GM19025 (cell line): ENCODE data around the gene CAMTA1.

Source experiments
- ATAC-seq: cut with Tn5 transposase; IDR thresholded peaks from one replicate; pipeline ENCODE4 v1.9.1; 2021; ENCODE audit warnings: mild to moderate bottlenecking, low read depth, moderate library complexity; ENCODE audit not compliant: unreplicated experiment

Gene CAMTA1

GRCh38 chr1:7526196-7526866 is 741.1 kb downstream of the CAMTA1 start:
- ATAC-seq: no peak

DNA sequence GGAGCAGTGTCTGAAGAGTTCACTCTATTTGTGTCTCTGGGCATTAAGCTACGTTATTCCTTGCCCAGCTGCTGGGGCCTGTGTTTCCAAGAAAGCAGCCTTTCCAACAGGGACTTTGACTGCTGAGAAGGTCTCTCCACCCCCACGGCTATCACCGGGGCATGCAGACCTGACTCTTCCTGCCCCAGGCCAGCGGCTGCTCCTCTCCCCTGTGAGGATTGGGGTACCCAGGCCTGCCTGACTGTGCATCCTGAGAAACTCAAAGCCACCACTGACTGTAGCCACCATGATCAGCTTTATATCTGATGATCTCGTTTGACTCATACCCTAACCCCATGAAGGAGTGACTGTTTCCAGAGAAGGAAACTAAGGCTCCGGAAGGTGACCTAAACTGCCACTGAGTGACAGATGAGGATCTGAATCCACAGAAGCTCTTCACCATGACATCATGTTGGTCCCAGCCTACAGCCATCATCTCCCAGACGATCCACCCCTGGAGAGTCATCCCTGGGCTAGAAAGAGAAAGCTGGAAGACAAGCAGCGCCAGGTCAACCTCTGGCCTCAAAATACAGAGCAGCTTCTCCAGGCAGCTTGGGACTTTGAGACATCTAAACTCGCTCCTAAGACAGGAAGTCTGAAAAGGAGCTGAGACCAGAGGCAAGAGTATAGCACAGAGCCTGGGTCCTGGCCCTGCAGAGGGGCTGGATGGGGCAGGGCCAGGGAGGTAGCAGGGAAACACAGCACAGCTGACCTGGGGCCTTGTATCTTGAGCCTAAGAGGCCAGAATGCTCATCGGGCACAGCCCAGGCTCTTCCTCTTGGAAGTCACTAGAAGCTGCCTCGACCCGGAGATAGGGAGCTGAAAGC is 741.8 kb downstream of the CAMTA1 start:
- no peak for ATAC-seq

- no peak for ATAC-seq
Observed at GRCh38 chr1:7527733-7528045, 742.4 kb downstream of the CAMTA1 start.

- ATAC-seq: no peak
Observed at GRCh38 chr1:7528386-7529198, 743.3 kb downstream of the CAMTA1 start.

DNA sequence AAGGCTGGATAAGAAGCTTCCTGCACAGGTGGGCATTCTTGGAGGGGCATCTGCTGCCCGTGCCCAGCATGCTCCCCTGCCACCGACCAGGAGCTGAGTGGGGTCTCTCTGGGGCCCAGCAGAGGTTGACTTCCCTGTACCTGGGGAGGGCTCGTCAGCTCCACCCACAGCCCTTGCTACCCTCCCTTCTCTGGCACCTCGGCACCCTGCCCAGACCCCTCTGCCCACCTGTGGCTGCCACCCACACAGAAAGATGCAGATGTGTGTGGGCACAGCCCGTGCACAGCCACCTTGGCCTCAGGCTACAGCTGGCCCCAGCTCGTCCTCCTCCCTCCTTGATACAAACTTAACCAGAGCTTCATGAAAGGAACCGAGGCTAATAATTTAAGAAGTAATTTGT is 744.7 kb downstream of the CAMTA1 start:
- ATAC-seq: no peak

GRCh38 chr1:7531562-7532340 is 746.5 kb downstream of the CAMTA1 start:
- no peak for ATAC-seq

- ATAC-seq: no peak
Observed at GRCh38 chr1:7533006-7533405, 747.8 kb downstream of the CAMTA1 start.

DNA sequence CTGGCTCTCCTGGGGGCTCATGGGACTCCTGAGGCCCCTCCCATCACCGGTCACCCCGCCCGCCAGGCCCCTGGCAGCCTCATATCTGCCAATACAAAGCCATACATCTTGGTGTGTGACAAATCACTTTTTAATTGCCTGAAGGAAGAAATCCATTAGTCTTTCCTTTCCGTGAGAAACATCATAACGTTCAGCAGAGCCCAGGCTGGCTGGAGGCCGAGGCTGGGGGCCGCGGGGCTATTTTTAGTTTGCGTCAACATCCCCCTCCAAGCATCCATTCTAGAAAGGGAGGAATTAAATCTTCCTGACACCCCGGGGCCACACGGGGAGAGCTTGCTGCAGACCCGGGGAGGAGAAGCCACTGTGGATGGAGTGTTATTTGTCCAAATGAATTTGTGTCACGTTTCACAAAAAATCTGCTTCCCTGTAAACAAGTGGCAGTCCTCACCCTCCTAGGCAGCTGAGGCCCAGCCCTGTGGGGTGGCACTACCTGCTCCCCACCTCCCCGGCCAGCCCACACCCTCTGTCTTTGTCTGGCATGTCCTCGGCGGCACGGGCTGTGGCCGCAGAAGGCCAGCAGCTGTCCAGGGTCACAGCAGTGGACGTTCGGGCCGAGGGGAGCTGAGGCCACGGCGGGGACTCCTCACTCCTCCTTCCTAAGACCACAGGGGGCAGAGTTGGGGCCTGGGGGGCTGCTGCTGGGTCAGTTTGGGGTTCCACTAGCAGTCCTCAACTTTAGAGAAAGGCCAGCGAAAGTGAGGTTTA is 749.0 kb downstream of the CAMTA1 start:
- ATAC-seq: no peak

GRCh38 chr1:7535016-7535415 is 749.8 kb downstream of the CAMTA1 start:
- no peak for ATAC-seq

- ATAC-seq: no peak
Observed at GRCh38 chr1:7535934-7536878, 751.0 kb downstream of the CAMTA1 start.

DNA sequence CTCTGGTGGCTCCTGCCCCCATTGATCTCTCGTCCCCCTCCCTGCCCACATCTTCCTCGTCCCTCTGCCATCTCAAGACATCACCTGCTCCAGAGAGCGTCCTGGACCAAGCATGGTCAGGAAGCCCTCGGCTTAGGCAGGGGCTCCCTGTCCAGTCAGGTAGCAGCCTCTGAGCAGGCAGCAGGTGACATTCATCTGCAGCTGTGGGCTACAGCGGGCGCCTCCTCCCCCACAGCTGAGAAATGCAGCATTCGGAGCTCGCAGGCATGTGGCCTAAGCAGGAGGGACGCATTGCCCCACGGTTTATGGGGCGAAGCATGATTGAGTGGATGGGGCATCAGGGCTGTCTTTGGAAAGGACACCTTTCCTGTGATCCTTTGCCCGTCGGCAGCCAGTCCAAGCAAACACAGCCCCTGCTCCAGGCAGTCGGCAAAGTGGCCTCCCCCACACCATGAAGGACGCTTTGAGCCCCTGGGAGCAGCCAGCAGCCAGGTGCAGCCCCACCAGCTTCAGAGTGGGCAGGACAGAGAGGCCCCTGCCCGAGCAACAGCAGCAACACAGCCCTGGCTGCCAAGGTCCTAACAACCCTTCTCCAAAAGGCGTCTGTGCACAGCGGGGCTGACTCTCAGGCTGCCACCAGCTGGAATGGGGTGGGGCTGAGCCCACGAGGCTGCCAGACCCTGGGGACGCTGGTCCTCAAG is 751.8 kb downstream of the CAMTA1 start:
- no peak for ATAC-seq

DNA sequence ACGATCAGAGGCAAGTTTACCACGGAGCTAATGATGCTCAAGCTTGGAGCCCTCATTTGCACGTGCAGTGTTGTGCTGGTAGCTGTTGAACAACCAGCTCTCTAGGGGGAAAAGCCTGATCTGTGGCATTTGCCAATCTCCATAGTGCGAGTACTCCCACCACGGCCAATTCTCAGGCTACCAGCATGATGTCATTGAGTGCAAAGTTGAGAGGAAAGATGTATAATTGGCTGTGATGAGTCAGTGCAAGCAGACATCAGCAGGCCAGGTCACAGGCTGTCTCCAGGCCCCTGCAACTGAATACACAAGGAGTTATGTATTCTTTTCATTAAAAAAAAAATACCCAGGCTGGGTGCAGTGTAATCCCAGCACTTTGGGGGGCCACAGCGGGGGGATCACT is 752.8 kb downstream of the CAMTA1 start:
- no peak for ATAC-seq

DNA sequence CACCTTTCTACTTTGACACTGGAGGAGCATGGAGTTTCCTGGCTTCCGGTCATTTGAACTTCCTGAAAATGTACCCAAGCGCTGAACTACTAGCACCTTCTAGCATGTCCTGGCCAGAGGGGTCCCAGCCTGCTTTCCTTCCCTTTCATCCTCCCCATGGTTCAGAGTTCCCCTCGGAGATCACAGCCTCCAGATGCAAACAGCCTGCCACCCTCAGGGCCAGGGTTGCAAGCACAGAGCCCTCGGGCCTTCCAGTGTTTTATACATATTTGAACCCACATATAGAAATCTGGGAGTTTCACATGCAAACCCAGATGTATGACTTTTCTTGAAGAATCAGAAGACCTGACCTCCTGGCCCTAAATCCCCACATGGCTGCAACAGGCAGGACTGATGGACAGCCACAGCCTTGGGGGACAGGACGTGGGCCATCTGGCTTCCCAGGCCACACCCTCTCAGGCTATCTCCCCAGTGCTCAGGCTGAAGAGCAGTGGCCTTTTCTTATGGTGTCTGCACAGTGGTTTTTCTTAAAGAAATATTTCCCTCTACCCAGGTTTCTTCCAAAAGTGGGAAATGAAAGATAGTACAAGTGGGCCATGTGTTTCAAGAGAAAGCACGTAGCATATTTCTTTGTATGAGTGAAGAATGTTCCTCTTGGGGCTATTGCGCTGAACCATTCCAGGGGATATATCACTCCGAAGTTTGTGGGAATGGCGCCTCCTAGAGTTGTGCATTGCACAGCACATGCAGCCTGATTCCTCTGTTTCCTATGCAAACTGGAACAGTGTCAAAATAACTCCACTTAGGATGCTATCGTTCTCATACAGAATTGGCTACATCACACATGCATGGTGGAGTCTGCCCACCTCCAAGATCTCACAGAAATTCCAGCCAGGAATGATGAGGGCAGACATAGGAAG is 753.9 kb downstream of the CAMTA1 start:
- no peak for ATAC-seq

DNA sequence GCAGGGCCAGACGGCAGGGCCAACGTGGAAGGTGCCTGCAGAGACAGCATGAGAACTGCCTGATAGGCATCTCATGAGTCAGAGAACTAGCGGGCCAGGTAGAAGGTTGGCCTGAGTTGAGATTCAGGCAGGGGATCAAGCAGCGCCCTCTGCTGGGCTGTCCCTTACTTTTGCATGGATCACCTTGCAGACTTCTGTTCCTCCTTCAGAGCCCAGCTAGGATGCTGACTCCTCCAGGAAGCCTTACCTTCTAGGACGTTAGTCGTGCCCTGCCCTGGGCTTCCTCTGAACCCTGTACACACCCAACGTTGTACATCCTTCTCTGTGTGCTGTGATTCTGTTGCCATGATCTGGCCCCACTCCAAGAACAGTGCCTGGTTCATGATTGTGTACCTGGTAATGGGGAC is 754.5 kb downstream of the CAMTA1 start:
- ATAC-seq: no peak

- no peak for ATAC-seq
Observed at GRCh38 chr1:7540816-7541215, 755.6 kb downstream of the CAMTA1 start.

GRCh38 chr1:7541629-7542028 is 756.4 kb downstream of the CAMTA1 start:
- ATAC-seq: no peak

GRCh38 chr1:7543718-7544090 is 758.5 kb downstream of the CAMTA1 start:
- no peak for ATAC-seq
